ENCODE results near the gene AMMECR1.

Gene AMMECR1

GRCh38 chrX:110212299-110212698, 105.6 kb downstream of the AMMECR1 start:
- DNase-seq (ENCODE audit: low read depth, low spot score), result peak; percentile 5

GRCh38 chrX:110211340-110211739, 106.5 kb downstream of the AMMECR1 start:
- no peak for DNase-seq (ENCODE audit: low read depth, low spot score)

- peak; percentile 39 for DNase-seq (ENCODE audit: low read depth, low spot score)
Observed at GRCh38 chrX:110210417-110211139, 107.3 kb downstream of the AMMECR1 start.

- DNase-seq (ENCODE audit: low read depth, low spot score), result no peak
Observed at GRCh38 chrX:110208092-110208491, 109.8 kb downstream of the AMMECR1 start.

- DNase-seq (ENCODE audit: low read depth, low spot score), result peak; percentile 51
Observed at GRCh38 chrX:110204986-110205385, 112.9 kb downstream of the AMMECR1 start.

- DNase-seq (ENCODE audit: low read depth, low spot score), result no peak
Observed at GRCh38 chrX:110201799-110202198, 116.1 kb downstream of the AMMECR1 start.

- no peak for DNase-seq (ENCODE audit: low read depth, low spot score)
Observed at GRCh38 chrX:110194977-110195376, 122.9 kb downstream of the AMMECR1 start.

- DNase-seq (ENCODE audit: low read depth, low spot score), result no peak
Observed at GRCh38 chrX:110192516-110192915, 125.4 kb downstream of the AMMECR1 start.

GRCh38 chrX:110188701-110189558, 129.0 kb downstream of the AMMECR1 start:
- peak; percentile 34 for DNase-seq (ENCODE audit: low read depth, low spot score)

- DNase-seq (ENCODE audit: low read depth, low spot score), result no peak
Observed at GRCh38 chrX:110183314-110183713, 134.6 kb downstream of the AMMECR1 start.

GRCh38 chrX:110182865-110183264, 135.0 kb downstream of the AMMECR1 start:
- no peak for DNase-seq (ENCODE audit: low read depth, low spot score)

GRCh38 chrX:110182362-110182761, 135.5 kb downstream of the AMMECR1 start:
- DNase-seq (ENCODE audit: low read depth, low spot score), result no peak

- no peak for DNase-seq (ENCODE audit: low read depth, low spot score)
Observed at GRCh38 chrX:110181459-110182137, 136.3 kb downstream of the AMMECR1 start.

GRCh38 chrX:110180928-110181310, 137.0 kb downstream of the AMMECR1 start:
- peak; percentile 36 for DNase-seq (ENCODE audit: low read depth, low spot score)

GRCh38 chrX:110180176-110180927, 137.5 kb downstream of the AMMECR1 start:
- DNase-seq (ENCODE audit: low read depth, low spot score), result peak; percentile 67

GRCh38 chrX:110178179-110178865, 139.6 kb downstream of the AMMECR1 start:
- no peak for DNase-seq (ENCODE audit: low read depth, low spot score)

- no peak for DNase-seq (ENCODE audit: low read depth, low spot score)
Observed at GRCh38 chrX:110175696-110176095, 142.2 kb downstream of the AMMECR1 start.

- no peak for DNase-seq (ENCODE audit: low read depth, low spot score)
Observed at GRCh38 chrX:110175146-110175545, 142.7 kb downstream of the AMMECR1 start.

GRCh38 chrX:110173192-110174175, 144.4 kb downstream of the AMMECR1 start:
- DNase-seq (ENCODE audit: low read depth, low spot score), result no peak

GRCh38 chrX:110172215-110172614, 145.7 kb downstream of the AMMECR1 start:
- no peak for DNase-seq (ENCODE audit: low read depth, low spot score)

Data from astrocyte of the hippocampus (primary cell).